PC-3 (cell line): ENCODE results near the gene ILF2. TPM values are rescaled to one million over a fixed set of nuclear protein-coding genes. Genes with fewer than 3 reads are reported as not detected.

Source experiments
- ATAC-seq: fragments of 200-7000 bp; cut with Tn5 transposase; 2 replicates; pipeline ENCODE4 v1.9.1; 2020; ENCODE audit warnings: mild to moderate bottlenecking, moderate library complexity
- BruUV-seq: library from RNA; stranded (reverse); fragments of 400-500 nt; replicated peaks from 2 replicates; lab custom pipeline; 2021; lab: Mats Ljungman, UMichigan
- CTCF ChIA-PET: fragments of 300-600 bp; sonication (Branson Sonifier 250); formaldehyde crosslinking; loops from one replicate; lab custom pipeline; 2022; ENCODE audit warnings: antibody characterized with exemption; lab: Charles Lee
- POLR2A ChIA-PET: fragments of 300-600 bp; sonication (Branson Sonifier 250); formaldehyde crosslinking; loops from one replicate; lab custom pipeline; 2022; ENCODE audit warnings: antibody characterized with exemption; ENCODE audit not compliant: unreplicated experiment; lab: Charles Lee
- DNase-seq: peaks from one replicate; pipeline ENCODE4 v3.0.0-alpha.2; 2015
- H2AFZ ChIP-seq: fragments of 300-600 bp; sonication (generic); 2 replicates; pipeline ENCODE4 v1.6.0; 2016; ENCODE audit warnings: antibody characterized with exemption, low read length
- H3F3A ChIP-seq: fragments of 300-600 bp; sonication (generic); one replicate; pipeline ENCODE4 v1.6.0; 2017; ENCODE audit warnings: antibody characterized with exemption, low read length, control low read depth, mild to moderate bottlenecking; ENCODE audit not compliant: unreplicated experiment
- H3K27ac ChIP-seq: fragments of 300-600 bp; sonication (generic); 2 replicates; pipeline ENCODE4 v1.5.1; 2016; ENCODE audit warnings: mild to moderate bottlenecking, low read length
- H3K27me3 ChIP-seq: fragments of 300-600 bp; sonication (generic); 2 replicates; pipeline ENCODE4 v1.6.1; 2016; ENCODE audit warnings: low read length, mixed read lengths
- H3K36me3 ChIP-seq: fragments of 300-600 bp; sonication (generic); 2 replicates; pipeline ENCODE4 v1.6.1; 2016; ENCODE audit warnings: low read depth, mixed run types, low read length, mixed read lengths
- H3K4me1 ChIP-seq: fragments of 300-600 bp; sonication (generic); 2 replicates; pipeline ENCODE4 v1.5.1; 2016; ENCODE audit warnings: low read length; ENCODE audit not compliant: insufficient read depth
- H3K4me2 ChIP-seq: fragments of 300-600 bp; sonication (generic); 2 replicates; pipeline ENCODE4 v1.6.0; 2016; ENCODE audit warnings: low read length
- H3K4me3 ChIP-seq: fragments of 300-600 bp; sonication (generic); 2 replicates; pipeline ENCODE4 v1.5.1; 2016; ENCODE audit warnings: mild to moderate bottlenecking, low read length, mixed read lengths
- H3K79me2 ChIP-seq: fragments of 300-600 bp; sonication (generic); 2 replicates; pipeline ENCODE4 v1.6.1; 2017; ENCODE audit warnings: low read length, mixed read lengths
- H3K9ac ChIP-seq: fragments of 300-600 bp; sonication (generic); 2 replicates; pipeline ENCODE4 v1.6.0; 2016; ENCODE audit warnings: mild to moderate bottlenecking, low read length
- H3K9me2 ChIP-seq: fragments of 300-600 bp; sonication (generic); replicated peaks from 2 replicates; pipeline ENCODE4 v1.6.1; 2016; ENCODE audit warnings: mixed run types, low read length, mixed read lengths
- H3K9me3 ChIP-seq: fragments of 300-600 bp; sonication (generic); 2 replicates; pipeline ENCODE4 v1.6.1; 2016; ENCODE audit warnings: low read length, mixed read lengths
- H4K20me1 ChIP-seq: fragments of 300-600 bp; sonication (generic); 2 replicates; pipeline ENCODE4 v1.6.1; 2016; ENCODE audit warnings: low read length, mixed read lengths
- EZH2 ChIP-seq: fragments of 300-600 bp; sonication (generic); IDR thresholded peaks from one replicate; pipeline ENCODE4 v1.6.1; 2017; ENCODE audit warnings: antibody characterized with exemption, mild to moderate bottlenecking, low read length; ENCODE audit not compliant: unreplicated experiment
- EZH2phosphoT487 ChIP-seq: fragments of 300-600 bp; sonication (generic); IDR thresholded peaks from 2 replicates; pipeline ENCODE4 v1.6.1; 2018; ENCODE audit warnings: mild to moderate bottlenecking, antibody characterized with exemption, low read length, borderline replicate concordance
- intact Hi-C: fragments of 100-400 bp; cut with micrococcal nuclease; formaldehyde crosslinking; loops from 2 replicates; pipeline ENCODE4 v1.9.0; 2023
- total RNA-seq: library from RNA; depleted of rRNA; stranded (reverse); fragments of >200 nt; gene quantifications from 2 replicates; pipeline ENCODE4 v1.2.3, GENCODE V29; 2014
- TF ChIP-seq, protein P1 (sequence below): fragments of 300-600 bp; sonication (generic); conservative IDR thresholded peaks from 2 replicates; pipeline ENCODE4 v1.5.1; 2017; ENCODE audit warnings: antibody characterized with exemption, low read depth, mild to moderate bottlenecking, low read length

Gene ILF2
- total RNA-seq, 1 experiment from 2014 or later = 439 TPM

GRCh38 chr1:153649137-153649862, 21.5 kb downstream of the ILF2 start:
- Histone ChIP-seq H3K36me3 (peaks cover 23% of the 10 kb centered on the region), H3K4me3 (no peak overlapping the region), H3K9me3 (no peaks in the 10 kb centered on the region), H3K9me2 (no peaks in the 10 kb centered on the region), H3K4me1 (peaks cover 14% of the 10 kb centered on the region), H3K79me2 (peaks cover 3% of the 10 kb centered on the region; the same call in 1 of the 2 replicates), H4K20me1 (0 out of 2 replicates have a peak, but pooled peaks cover 5% of the 10 kb centered on the region), H3K27ac (no peak overlapping the region), H3F3A (peaks cover 13% of the 10 kb centered on the region), H3K9ac (no peak overlapping the region), H2AFZ (no peak overlapping the region), H3K4me2 (no peak overlapping the region), H3K27me3 (no peaks in the 10 kb centered on the region)
- TF ChIP-seq EZH2 = no peak
- TF ChIP-seq EZH2phosphoT487 = no peak
- TF ChIP-seq, protein P1, sequence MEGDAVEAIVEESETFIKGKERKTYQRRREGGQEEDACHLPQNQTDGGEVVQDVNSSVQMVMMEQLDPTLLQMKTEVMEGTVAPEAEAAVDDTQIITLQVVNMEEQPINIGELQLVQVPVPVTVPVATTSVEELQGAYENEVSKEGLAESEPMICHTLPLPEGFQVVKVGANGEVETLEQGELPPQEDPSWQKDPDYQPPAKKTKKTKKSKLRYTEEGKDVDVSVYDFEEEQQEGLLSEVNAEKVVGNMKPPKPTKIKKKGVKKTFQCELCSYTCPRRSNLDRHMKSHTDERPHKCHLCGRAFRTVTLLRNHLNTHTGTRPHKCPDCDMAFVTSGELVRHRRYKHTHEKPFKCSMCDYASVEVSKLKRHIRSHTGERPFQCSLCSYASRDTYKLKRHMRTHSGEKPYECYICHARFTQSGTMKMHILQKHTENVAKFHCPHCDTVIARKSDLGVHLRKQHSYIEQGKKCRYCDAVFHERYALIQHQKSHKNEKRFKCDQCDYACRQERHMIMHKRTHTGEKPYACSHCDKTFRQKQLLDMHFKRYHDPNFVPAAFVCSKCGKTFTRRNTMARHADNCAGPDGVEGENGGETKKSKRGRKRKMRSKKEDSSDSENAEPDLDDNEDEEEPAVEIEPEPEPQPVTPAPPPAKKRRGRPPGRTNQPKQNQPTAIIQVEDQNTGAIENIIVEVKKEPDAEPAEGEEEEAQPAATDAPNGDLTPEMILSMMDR = no peak
- TSS peak; percentile 6 for BruUV-seq
- intact Hi-C loops = no loop called here
- no peak for DNase-seq
- POLR2A ChIA-PET = interaction anchor here (0.6 to 1.4 kb wide), 2 partner anchors 15 kb away, joined by 3 to 10 read pairs; partner anchors contain the start of gene CHTOP
- peak; percentile 22 for ATAC-seq
- CTCF ChIA-PET = no interaction called here

DNA sequence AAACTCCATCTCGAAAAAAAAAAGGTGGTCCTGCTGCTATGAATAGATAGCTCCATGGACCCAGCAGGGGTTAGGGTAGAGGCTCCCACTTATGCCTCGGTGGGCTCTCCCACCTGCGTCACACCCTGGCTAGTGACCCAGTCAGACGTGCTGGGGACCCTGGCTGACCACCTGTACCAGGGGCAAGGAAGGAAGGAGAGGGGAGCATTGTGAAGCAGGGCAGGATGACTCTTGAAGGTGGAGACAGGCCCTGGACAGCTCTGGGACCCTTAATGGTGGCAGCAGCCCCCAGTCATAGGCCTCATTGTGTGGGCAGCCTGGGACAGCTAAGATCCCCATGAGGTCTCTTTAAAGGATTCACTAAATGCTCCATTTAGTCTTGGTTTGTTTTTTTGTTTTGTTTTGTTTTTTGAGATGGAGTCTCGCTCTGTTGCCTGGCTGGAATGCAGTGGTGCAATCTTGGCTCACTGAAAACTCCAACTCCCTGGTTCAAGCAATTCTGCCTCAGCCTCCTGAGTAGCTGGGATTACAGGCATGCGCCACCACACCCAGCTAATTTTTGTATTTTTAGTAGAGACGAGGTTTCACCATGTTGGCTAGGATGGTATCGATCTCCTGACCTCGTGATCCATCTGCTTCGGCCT, 22.7 kb downstream of the ILF2 start:
- no peak for ATAC-seq
- H3F3A ChIP-seq = peaks cover 18% of the 10 kb centered on the region
- H3K9me2 ChIP-seq = no peaks in the 10 kb centered on the region
- H3K27me3 ChIP-seq = no peaks in the 10 kb centered on the region
- no peak for TF ChIP-seq EZH2
- TF ChIP-seq EZH2phosphoT487 = no peak
- TF ChIP-seq, protein P1 = no peak
- no peak overlapping the region for H2AFZ ChIP-seq
- BruUV-seq = no TSS peak
- no peak for DNase-seq
- H3K36me3 ChIP-seq = peaks cover 35% of the 10 kb centered on the region
- H3K9ac ChIP-seq = no peak overlapping the region
- H3K4me3 ChIP-seq = no peak overlapping the region
- peaks cover 14% of the 10 kb centered on the region; the same call in 1 of the 2 replicates for H3K79me2 ChIP-seq
- no peak overlapping the region for H3K4me2 ChIP-seq
- H3K4me1 ChIP-seq = peaks cover 11% of the 10 kb centered on the region
- no peak overlapping the region for H3K27ac ChIP-seq
- POLR2A ChIA-PET = interaction anchor here (0.6 to 1.4 kb wide), 2 partner anchors 13 to 76 kb away, joined by 3 to 6 read pairs; no protein-coding TSS in a partner anchor
- intact Hi-C loops = no loop called here
- H3K9me3 ChIP-seq = no peaks in the 10 kb centered on the region
- CTCF ChIA-PET = no interaction called here
- 0 out of 2 replicates have a peak, but pooled peaks cover 8% of the 10 kb centered on the region for H4K20me1 ChIP-seq
